Psoas muscle (tissue), 8 donors: ENCODE data around the gene TNFRSF11A. TPM values are rescaled to one million over a fixed set of nuclear protein-coding genes. Genes with fewer than 3 reads are reported as not detected.

ENCODE experiments used
- ATAC-seq, 4 donors: fragments of 200-7000 bp; cut with Tn5 transposase; one replicate each; pipeline ENCODE4 v1.9.1; 2020; ENCODE audit warnings: moderate library complexity in 3 of 4, mild to moderate bottlenecking in 2 of 4
- DNase-seq, 2 donors: peaks; one replicate each; pipeline ENCODE4 v3.0.0-alpha.2; 2020
- H3K27ac ChIP-seq: fragments of 200-600 bp; one replicate; pipeline ENCODE4 v1.8.0; 2022
- H3K27me3 ChIP-seq, 3 donors: fragments of 200-600 bp in 1 of 3; one replicate each; pipeline versions ENCODE4 v1.6.1 to v1.8.0; 2013 to 2022; ENCODE audit warnings: low read length in 2 of 3, mild to moderate bottlenecking in 2 of 3, moderate library complexity in 1 of 3; ENCODE audit not compliant: insufficient read depth in 3 of 3
- H3K36me3 ChIP-seq, 2 donors: fragments of 200-600 bp in 1 of 2; one replicate each; pipeline versions ENCODE4 v1.6.1 to v1.8.0; 2013 to 2022; ENCODE audit warnings: low read depth in 1 of 2, mild to moderate bottlenecking in 1 of 2, moderate library complexity in 1 of 2; ENCODE audit not compliant: insufficient read depth in 1 of 2
- H3K4me1 ChIP-seq: fragments of 200-600 bp; one replicate; pipeline ENCODE4 v1.8.0; 2022
- H3K4me3 ChIP-seq: fragments of 200-600 bp; one replicate; pipeline ENCODE4 v1.8.0; 2022; ENCODE audit warnings: mild to moderate bottlenecking
- H3K9me3 ChIP-seq: fragments of 200-600 bp; one replicate; pipeline ENCODE4 v1.8.0; 2022
- CTCF ChIP-seq: fragments of 200-600 bp; IDR thresholded peaks from one replicate; pipeline ENCODE4 v1.8.0; 2022; ENCODE audit warnings: antibody characterized with exemption
- WGBS, 3 donors: extraction: QIAGEN DNeasy Blood & Tissue Kit; methylation state at CpG; one replicate each; pipeline versions ENCODE4 v1.1.6 to v1.1.7; 2013; 5-methylcytosine and 5-hydroxymethylcytosine counted together
- intact Hi-C, 2 donors: fragments of 100-400 bp; cut with DNase I; formaldehyde crosslinking; loops; one replicate each; pipeline versions ENCODE4 v1.11.0 to v1.14.2; 2022
- polyA plus RNA-seq, 3 donors: library from polyadenylated mRNA; stranded (reverse); fragments of 200-250 nt; gene quantifications; one replicate each; pipeline ENCODE4 v1.2.3, GENCODE V29; 2013
- total RNA-seq, 4 donors: library from RNA; stranded (reverse); fragmentation: NEBNext Ultra II Directional in 2 of 4; extraction: Animal tissue kit (Norgen Biotek cat#: 25700) in 2 of 4; gene quantifications; one replicate each; pipeline versions ENCODE4 v1.2.1 to v1.2.4, GENCODE V29; 2021 to 2023
- donor health status: healthy with polysubstance abuse.
- donor health status: DM: no; HTN: no; CAD: no; lungs with moderate emphysema.
- donor health status: Bipolar disorder and iron deficiency.
- donor health status: healthy.
- donor health status: DM: yes; HTN: yes; CAD: no.
- donor health status: DM: no; HTN: no; CAD: no.
- donor health status: DM: no; HTN: no; CAD: no.
- donor health status: DM: yes; HTN: yes; CAD: no.

The TNFRSF11A gene
- total and polyA plus RNA-seq, 7 donors: 0.12 to 1.3 (median 0.60) TPM

GRCh38 chr18:62339106-62339988 is 14.2 kb downstream of the TNFRSF11A start:
- ATAC-seq: no peak
- WGBS, 3 donors: 67 to 73% (median 73%) methylated on average over 15 of the region's 15 CpGs
- Histone ChIP-seq H3K27me3 (no peaks in the 10 kb centered on the region), H3K4me1 (no peaks in the 10 kb centered on the region), H3K9me3 (no peaks in the 10 kb centered on the region), H3K4me3 (no peak overlapping the region), H3K36me3 (no peaks in the 10 kb centered on the region), H3K27ac (no peak overlapping the region)
- DNase-seq: no peak
- no peak for TF ChIP-seq CTCF
- intact Hi-C loops: no loop called here

- TF ChIP-seq CTCF: no peak
- no peaks in the 10 kb centered on the region for H3K27me3 ChIP-seq
- ATAC-seq (no peak), DNase-seq (no peak)
- H3K27ac ChIP-seq: no peak overlapping the region
- 71 to 81% (median 78%) methylated on average over 9 of the region's 9 CpGs for WGBS, 3 donors
- intact Hi-C loops: no loop called here
- H3K9me3 ChIP-seq: no peaks in the 10 kb centered on the region
- no peaks in the 10 kb centered on the region for H3K36me3 ChIP-seq
- H3K4me1 ChIP-seq: no peaks in the 10 kb centered on the region
- no peak overlapping the region for H3K4me3 ChIP-seq
Observed at GRCh38 chr18:62340996-62341395, 15.9 kb downstream of the TNFRSF11A start.

- intact Hi-C loops: no loop called here
- Histone ChIP-seq H3K9me3 (no peaks in the 10 kb centered on the region), H3K36me3 (no peaks in the 10 kb centered on the region), H3K27me3 (no peaks in the 10 kb centered on the region), H3K27ac (no peak overlapping the region), H3K4me3 (no peak overlapping the region), H3K4me1 (no peaks in the 10 kb centered on the region)
- no peak for TF ChIP-seq CTCF
- no peak for ATAC-seq
- DNase-seq: no peak
- WGBS, 3 donors: 56 to 67% (median 59%) methylated on average over 3 of the region's 3 CpGs
Observed at GRCh38 chr18:62341473-62341872, 16.4 kb downstream of the TNFRSF11A start.

- intact Hi-C loops: no loop called here
- no peak for TF ChIP-seq CTCF
- no peak for DNase-seq
Observed at GRCh38 chr18:62342884-62343283, 17.8 kb downstream of the TNFRSF11A start.

More at GRCh38 chr18:62342884-62343283, 17.8 kb downstream of the TNFRSF11A start:
- ATAC-seq: no peak
- Histone ChIP-seq H3K27me3 (no peaks in the 10 kb centered on the region), H3K4me3 (no peak overlapping the region), H3K4me1 (no peaks in the 10 kb centered on the region), H3K9me3 (no peaks in the 10 kb centered on the region), H3K27ac (no peak overlapping the region), H3K36me3 (no peaks in the 10 kb centered on the region)
- WGBS, 3 donors: 64 to 72% (median 67%) methylated on average over 4 of the region's 4 CpGs
